Measurements from ENCODE around the gene GRIK2.

The GRIK2 gene

DNA sequence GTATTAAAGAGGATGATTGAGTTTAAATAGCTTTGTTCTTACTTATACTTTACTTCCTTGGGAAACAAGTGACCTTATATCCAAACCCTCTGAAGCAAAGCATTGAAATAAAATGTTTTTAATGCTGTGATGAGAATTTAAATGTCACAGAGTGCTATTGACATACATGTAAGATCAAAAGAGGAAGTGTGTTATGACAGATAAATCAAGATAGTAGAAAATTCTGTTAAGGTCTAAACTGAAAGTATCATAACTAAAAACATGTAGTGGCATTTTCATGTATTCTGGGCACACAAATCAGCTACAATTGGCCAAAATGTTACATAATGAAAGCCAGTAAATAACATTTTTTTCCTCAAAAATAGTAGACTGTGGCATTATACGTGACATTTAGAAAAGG is 318.0 kb downstream of the GRIK2 start:
- DNase-seq (ENCODE audit: insufficient read length, low spot score) = no peak
- TF ChIP-seq, protein P1, sequence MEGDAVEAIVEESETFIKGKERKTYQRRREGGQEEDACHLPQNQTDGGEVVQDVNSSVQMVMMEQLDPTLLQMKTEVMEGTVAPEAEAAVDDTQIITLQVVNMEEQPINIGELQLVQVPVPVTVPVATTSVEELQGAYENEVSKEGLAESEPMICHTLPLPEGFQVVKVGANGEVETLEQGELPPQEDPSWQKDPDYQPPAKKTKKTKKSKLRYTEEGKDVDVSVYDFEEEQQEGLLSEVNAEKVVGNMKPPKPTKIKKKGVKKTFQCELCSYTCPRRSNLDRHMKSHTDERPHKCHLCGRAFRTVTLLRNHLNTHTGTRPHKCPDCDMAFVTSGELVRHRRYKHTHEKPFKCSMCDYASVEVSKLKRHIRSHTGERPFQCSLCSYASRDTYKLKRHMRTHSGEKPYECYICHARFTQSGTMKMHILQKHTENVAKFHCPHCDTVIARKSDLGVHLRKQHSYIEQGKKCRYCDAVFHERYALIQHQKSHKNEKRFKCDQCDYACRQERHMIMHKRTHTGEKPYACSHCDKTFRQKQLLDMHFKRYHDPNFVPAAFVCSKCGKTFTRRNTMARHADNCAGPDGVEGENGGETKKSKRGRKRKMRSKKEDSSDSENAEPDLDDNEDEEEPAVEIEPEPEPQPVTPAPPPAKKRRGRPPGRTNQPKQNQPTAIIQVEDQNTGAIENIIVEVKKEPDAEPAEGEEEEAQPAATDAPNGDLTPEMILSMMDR (IDR thresholded peaks at IDR 0.05; ENCODE audit: insufficient read depth, missing control alignments) = no peak
- no peak for FAIRE-seq

DNA sequence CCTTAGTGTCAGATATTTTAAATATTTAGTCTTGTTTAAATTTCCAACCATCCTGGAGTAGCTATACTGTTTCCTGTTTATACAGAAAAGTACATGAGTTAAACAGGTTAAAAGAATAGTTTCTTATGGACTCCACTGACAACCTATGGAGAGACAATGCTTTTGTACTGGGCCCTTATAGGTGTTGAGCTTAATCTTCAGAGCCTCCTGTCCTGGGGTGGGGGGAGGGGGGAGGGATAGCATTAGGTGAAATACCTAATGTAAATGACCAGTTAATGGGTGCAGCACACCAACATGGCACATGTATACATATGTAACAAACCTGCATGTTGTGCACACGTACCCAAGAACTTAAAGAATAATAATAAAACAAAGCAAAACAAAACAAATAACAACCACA is 322.9 kb downstream of the GRIK2 start:
- FAIRE-seq = no peak
- no peak for DNase-seq (ENCODE audit: insufficient read length, low spot score)
- TF ChIP-seq, protein P1 (IDR thresholded peaks at IDR 0.05; ENCODE audit: insufficient read depth, missing control alignments) = no peak

DNA sequence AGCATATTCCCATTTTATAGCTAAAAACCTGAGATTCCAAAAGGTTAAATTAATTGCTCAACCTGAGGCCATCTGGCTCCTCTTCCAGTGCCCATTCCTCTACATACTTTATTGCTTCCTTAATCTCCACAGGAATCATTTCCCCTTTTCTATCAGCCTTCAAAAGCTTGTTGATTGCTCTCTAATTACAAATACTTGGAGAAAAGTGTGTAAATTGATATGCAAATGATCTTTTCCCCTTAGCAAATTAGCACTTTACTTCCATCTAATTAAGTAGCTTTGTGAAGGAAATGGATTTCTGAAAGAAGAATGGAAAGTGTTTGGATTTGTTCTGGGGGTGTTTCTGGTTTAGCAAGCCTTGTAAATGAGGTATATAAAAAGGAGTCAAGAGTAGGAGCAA is 323.3 kb downstream of the GRIK2 start:
- FAIRE-seq = no peak
- no peak for DNase-seq (ENCODE audit: insufficient read length, low spot score)
- TF ChIP-seq, protein P1 (IDR thresholded peaks at IDR 0.05; ENCODE audit: insufficient read depth, missing control alignments) = no peak

DNA sequence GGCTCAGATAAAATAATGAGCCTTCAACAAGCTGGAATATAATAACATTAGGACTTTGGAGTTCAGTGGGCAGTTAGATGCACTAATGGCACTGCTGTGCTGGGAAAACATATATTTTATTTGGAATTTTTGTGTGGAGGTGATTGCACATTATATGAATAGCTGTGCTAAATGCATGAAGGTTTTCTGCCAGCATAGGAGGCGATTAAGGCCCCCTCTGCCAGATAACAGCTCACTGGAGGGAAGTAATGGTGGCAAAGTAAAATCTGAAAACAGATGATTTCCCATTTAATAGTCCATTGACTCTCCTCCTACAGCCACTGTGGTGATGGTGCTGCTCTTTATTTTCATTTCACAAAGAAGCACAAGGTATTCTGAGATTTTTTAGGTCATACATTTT is 326.0 kb downstream of the GRIK2 start:
- DNase-seq (ENCODE audit: insufficient read length, low spot score) (no peak), FAIRE-seq (no peak)
- TF ChIP-seq, protein P1 (IDR thresholded peaks at IDR 0.05; ENCODE audit: insufficient read depth, missing control alignments) = no peak

DNA sequence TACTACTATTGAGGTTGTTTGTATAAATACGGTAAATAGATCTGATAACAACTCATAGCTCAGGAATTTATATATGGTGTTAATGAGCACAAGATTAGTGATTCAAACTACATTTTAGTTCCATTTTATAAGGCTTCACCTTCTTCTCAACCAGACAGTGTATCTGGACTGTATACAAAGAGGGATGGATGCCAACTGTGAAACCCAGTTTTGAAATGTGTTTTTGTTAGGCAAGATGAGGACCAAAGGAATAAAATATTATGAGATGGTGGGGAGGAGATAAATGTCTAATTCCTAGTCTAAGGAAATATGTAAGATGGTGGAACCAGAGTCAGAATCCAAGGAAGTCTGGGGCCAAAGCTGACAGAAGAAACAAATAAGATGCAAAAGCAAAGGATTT is 329.0 kb downstream of the GRIK2 start:
- FAIRE-seq (no peak), DNase-seq (ENCODE audit: insufficient read length, low spot score) (no peak)
- TF ChIP-seq, protein P1 (IDR thresholded peaks at IDR 0.05; ENCODE audit: insufficient read depth, missing control alignments) = no peak

DNA sequence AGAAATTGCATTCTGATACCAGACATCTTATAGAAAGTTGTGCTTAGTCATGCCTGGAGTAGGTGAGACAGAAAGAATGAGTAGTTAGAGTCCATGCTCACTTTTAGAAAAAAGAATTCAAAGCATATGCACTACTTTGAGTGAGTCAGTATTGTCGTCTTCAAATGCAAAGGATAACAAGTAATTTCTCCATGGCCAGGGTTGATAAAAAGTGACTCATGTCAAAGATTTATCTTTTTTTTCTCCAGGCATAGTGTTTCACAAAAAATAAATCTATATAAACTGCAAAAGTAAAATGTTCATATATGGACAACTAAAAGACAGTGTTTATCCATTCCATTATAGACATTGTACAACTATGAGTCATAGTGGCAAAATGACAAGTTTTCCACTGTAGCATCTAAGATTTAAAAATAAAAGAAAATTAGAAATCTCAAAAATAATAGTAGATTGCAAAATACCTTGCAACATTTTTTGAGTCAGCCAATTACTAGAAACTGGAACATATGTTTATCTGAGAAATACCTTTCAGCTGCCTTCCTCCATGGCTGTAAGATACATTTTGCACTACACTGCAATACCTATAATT is 329.6 kb downstream of the GRIK2 start:
- DNase-seq (ENCODE audit: insufficient read length, low spot score) = no peak
- TF ChIP-seq, protein P1 (IDR thresholded peaks at IDR 0.05; ENCODE audit: insufficient read depth, missing control alignments) = no peak

DNA sequence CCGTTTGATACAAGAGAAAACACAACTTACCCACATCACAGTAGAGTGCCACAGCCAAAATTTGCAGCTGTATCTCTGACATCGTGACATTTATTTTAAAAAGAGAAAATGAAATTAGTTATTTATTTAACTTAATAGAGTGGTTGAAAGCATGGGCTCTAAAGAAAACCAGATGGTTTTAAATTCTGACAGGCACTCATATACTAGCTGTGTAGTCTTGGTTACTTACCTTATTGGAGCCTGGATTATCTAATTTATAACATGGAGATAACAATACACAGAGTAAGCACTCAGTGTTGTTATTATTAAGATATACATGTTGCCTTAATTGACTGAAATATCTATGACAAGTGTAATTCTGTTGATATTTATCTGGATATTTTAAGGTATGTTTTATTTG is 334.9 kb downstream of the GRIK2 start:
- no peak for FAIRE-seq
- TF ChIP-seq, protein P1 (IDR thresholded peaks at IDR 0.05; ENCODE audit: insufficient read depth, missing control alignments) = no peak

More for the DNA sequence above, 329.6 kb downstream of the GRIK2 start:
- no peak for FAIRE-seq

More for the DNA sequence above, 334.9 kb downstream of the GRIK2 start:
- no peak for DNase-seq (ENCODE audit: insufficient read length, low spot score)

Measured in D721Med (cell line).